Neural cell (in vitro differentiated cells): ENCODE measurements around the gene WDR31.

Experiments
- EP300 ChIP-seq: fragments of 450-650 bp; conservative IDR thresholded peaks from 2 replicates; pipeline ENCODE4 v1.6.1; 2014; ENCODE audit warnings: antibody characterized with exemption, mild to moderate bottlenecking, moderate library complexity; ENCODE audit not compliant: poor library complexity, severe bottlenecking
- EZH2 ChIP-seq: fragments of 200-600, 300-800 bp; shearing (Covaris generic), sonication (generic); IDR thresholded peaks from 2 replicates; pipeline ENCODE4 v1.6.1; 2014; ENCODE audit warnings: antibody characterized with exemption, low read length, borderline replicate concordance, mild to moderate bottlenecking; ENCODE audit not compliant: insufficient read depth, poor library complexity, severe bottlenecking
- MXI1 ChIP-seq: fragments of 450-650 bp; conservative IDR thresholded peaks from 2 replicates; pipeline ENCODE4 v1.6.1; 2014; ENCODE audit warnings: antibody characterized with exemption, mild to moderate bottlenecking; ENCODE audit not compliant: poor library complexity, severe bottlenecking
- POLR2AphosphoS5 ChIP-seq: IDR thresholded peaks from 2 replicates; pipeline ENCODE4 v1.6.1; 2012
- RAD21 ChIP-seq: fragments of 450-650 bp; conservative IDR thresholded peaks from 2 replicates; pipeline ENCODE4 v1.6.1; 2014; ENCODE audit warnings: antibody characterized with exemption, mild to moderate bottlenecking, moderate library complexity
- SMC3 ChIP-seq: fragments of 450-650 bp; conservative IDR thresholded peaks from 2 replicates; pipeline ENCODE4 v1.6.1; 2014; ENCODE audit warnings: antibody characterized with exemption, mild to moderate bottlenecking, moderate library complexity; ENCODE audit not compliant: poor library complexity
- TAF1 ChIP-seq: IDR thresholded peaks from 2 replicates; pipeline ENCODE4 v1.6.1; 2012; ENCODE audit warnings: low read depth
- TF ChIP-seq, protein P1 (sequence below): fragments of 450-650 bp; IDR thresholded peaks from 2 replicates; pipeline ENCODE4 v1.5.1; 2014; ENCODE audit warnings: antibody characterized with exemption, mild to moderate bottlenecking, moderate library complexity; ENCODE audit not compliant: poor library complexity, severe bottlenecking
- TF ChIP-seq, protein P2 (sequence below): IDR thresholded peaks from 2 replicates; pipeline ENCODE4 v1.6.1; 2012; ENCODE audit warnings: borderline replicate concordance

DNA sequence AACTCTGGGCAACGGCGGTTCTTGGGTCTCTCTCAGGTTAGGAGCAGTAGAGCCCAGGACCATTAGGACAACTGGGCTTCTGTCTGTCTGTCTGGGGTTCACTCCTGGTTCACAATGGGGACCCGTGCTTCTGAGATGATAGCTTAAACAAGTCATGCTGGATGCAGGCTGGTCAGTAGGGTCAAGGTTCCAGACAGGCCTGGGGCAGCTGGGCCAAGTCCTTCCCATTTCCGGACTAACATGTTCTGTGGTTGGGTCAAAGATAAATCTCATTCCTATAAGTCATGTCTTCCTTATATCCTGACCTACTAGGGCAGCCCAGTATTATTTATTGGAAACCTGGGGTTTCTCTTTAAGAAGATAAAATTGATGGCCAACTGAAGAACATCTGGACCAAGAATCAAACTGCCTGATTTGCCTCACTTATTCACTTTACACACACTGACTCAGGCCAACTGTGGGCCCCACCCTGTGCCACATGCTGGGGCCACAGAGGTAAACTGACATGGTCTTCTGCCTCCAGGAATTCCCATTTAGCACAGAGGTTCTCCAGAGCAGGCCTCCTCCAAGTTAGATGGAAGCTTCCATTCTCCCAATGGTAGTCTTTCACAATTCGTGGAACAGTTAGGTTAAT is 28.4 kb upstream of the WDR31 start:
- TF ChIP-seq POLR2AphosphoS5 (no peak), SMC3 (no peak), EZH2 (no peak), MXI1 (no peak), RAD21 (no peak), EP300 (no peak), TAF1 (no peak)
- TF ChIP-seq, protein P1, sequence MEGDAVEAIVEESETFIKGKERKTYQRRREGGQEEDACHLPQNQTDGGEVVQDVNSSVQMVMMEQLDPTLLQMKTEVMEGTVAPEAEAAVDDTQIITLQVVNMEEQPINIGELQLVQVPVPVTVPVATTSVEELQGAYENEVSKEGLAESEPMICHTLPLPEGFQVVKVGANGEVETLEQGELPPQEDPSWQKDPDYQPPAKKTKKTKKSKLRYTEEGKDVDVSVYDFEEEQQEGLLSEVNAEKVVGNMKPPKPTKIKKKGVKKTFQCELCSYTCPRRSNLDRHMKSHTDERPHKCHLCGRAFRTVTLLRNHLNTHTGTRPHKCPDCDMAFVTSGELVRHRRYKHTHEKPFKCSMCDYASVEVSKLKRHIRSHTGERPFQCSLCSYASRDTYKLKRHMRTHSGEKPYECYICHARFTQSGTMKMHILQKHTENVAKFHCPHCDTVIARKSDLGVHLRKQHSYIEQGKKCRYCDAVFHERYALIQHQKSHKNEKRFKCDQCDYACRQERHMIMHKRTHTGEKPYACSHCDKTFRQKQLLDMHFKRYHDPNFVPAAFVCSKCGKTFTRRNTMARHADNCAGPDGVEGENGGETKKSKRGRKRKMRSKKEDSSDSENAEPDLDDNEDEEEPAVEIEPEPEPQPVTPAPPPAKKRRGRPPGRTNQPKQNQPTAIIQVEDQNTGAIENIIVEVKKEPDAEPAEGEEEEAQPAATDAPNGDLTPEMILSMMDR, result no peak
- TF ChIP-seq, protein P2, sequence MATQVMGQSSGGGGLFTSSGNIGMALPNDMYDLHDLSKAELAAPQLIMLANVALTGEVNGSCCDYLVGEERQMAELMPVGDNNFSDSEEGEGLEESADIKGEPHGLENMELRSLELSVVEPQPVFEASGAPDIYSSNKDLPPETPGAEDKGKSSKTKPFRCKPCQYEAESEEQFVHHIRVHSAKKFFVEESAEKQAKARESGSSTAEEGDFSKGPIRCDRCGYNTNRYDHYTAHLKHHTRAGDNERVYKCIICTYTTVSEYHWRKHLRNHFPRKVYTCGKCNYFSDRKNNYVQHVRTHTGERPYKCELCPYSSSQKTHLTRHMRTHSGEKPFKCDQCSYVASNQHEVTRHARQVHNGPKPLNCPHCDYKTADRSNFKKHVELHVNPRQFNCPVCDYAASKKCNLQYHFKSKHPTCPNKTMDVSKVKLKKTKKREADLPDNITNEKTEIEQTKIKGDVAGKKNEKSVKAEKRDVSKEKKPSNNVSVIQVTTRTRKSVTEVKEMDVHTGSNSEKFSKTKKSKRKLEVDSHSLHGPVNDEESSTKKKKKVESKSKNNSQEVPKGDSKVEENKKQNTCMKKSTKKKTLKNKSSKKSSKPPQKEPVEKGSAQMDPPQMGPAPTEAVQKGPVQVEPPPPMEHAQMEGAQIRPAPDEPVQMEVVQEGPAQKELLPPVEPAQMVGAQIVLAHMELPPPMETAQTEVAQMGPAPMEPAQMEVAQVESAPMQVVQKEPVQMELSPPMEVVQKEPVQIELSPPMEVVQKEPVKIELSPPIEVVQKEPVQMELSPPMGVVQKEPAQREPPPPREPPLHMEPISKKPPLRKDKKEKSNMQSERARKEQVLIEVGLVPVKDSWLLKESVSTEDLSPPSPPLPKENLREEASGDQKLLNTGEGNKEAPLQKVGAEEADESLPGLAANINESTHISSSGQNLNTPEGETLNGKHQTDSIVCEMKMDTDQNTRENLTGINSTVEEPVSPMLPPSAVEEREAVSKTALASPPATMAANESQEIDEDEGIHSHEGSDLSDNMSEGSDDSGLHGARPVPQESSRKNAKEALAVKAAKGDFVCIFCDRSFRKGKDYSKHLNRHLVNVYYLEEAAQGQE, result no peak
